ENCODE data around the gene KLK12.

GRCh38 chr19:50998686-50999085 lies 36.1 kb downstream of the KLK12 start:
- TF ChIP-seq CTCF (IDR thresholded peaks at IDR 0.05) (no peak), EZH2 (IDR thresholded peaks at IDR 0.05; ENCODE audit: borderline replicate concordance, insufficient read depth, low read depth, low read length, poor library complexity, severe bottlenecking) (no peak)
